AML-193 (cell line): ENCODE data around the gene CTRB2.
"Not testable (repeated sequence)": the region's sequence is repeated elsewhere in the genome, so short reads cannot be mapped to it uniquely, and the experiment has no call there.

ENCODE experiments used
- DNase-seq, 2 experiments: peaks; one replicate each; lab custom pipeline; 2025; lab: John Stamatoyannopoulos, UW

CTRB2 gene

GRCh38 chr16:75227361-75228142 lies 20.6 kb upstream of the CTRB2 start:
- no peak for DNase-seq

- no peak for DNase-seq
Measured at GRCh38 chr16:75226550-75227360, 19.8 kb upstream of the CTRB2 start.

- no peak for DNase-seq
Measured at GRCh38 chr16:75225678-75226515, 18.9 kb upstream of the CTRB2 start.

- no peak for DNase-seq
Measured at GRCh38 chr16:75225092-75225491, 18.1 kb upstream of the CTRB2 start.

- DNase-seq = no peak
Measured at GRCh38 chr16:75224306-75225082, 17.5 kb upstream of the CTRB2 start.

GRCh38 chr16:75223129-75223528 lies 16.2 kb upstream of the CTRB2 start:
- not testable (repeated sequence) for DNase-seq

- no peak for DNase-seq
Measured at GRCh38 chr16:75222271-75222783, 15.4 kb upstream of the CTRB2 start.

GRCh38 chr16:75219838-75220237 lies 12.9 kb upstream of the CTRB2 start:
- DNase-seq = no peak

GRCh38 chr16:75219088-75219487 lies 12.1 kb upstream of the CTRB2 start:
- DNase-seq = no peak

GRCh38 chr16:75218256-75219076 lies 11.5 kb upstream of the CTRB2 start, which contains the start of gene CTRB1:
Gene CTRB1, plus strand, starts transcription at chr16:75218988. Its CDS starts 20 bp downstream, at chr16:75219008.
- no peak for DNase-seq

GRCh38 chr16:75217389-75217851 lies 10.5 kb upstream of the CTRB2 start:
- no peak for DNase-seq

GRCh38 chr16:75216576-75216975 lies 9.6 kb upstream of the CTRB2 start:
- no peak for DNase-seq

GRCh38 chr16:75216127-75216526 lies 9.2 kb upstream of the CTRB2 start:
- DNase-seq = no peak

- DNase-seq = not testable (repeated sequence)
Measured at GRCh38 chr16:75211286-75211685, 4.3 kb upstream of the CTRB2 start.

- no peak for DNase-seq
Measured at GRCh38 chr16:75209944-75210343, 3.0 kb upstream of the CTRB2 start.

- not testable (repeated sequence) for DNase-seq
Measured at GRCh38 chr16:75209514-75209913, 2.6 kb upstream of the CTRB2 start.

GRCh38 chr16:75208861-75209505 lies 2.0 kb upstream of the CTRB2 start:
- DNase-seq = no peak

GRCh38 chr16:75208242-75208825 lies 1.4 kb upstream of the CTRB2 start:
- no peak for DNase-seq

GRCh38 chr16:75207831-75208230 lies 870 bp upstream of the CTRB2 start:
- DNase-seq = no peak
